Measurements from ENCODE around the gene SDK1.
"Not testable (repeated sequence)": the region's sequence is repeated elsewhere in the genome, so short reads cannot be mapped to it uniquely, and the experiment has no call there.

The SDK1 gene

GRCh38 chr7:3582145-3582544, 281.1 kb downstream of the SDK1 start:
- not testable (repeated sequence) for DNase-seq (ENCODE audit: low spot score)

- no peak for DNase-seq (ENCODE audit: low spot score)
Measured at GRCh38 chr7:3585826-3586225, 284.8 kb downstream of the SDK1 start.

- DNase-seq (ENCODE audit: low spot score) = no peak
Measured at GRCh38 chr7:3588341-3588740, 287.3 kb downstream of the SDK1 start.

GRCh38 chr7:3589752-3590151, 288.7 kb downstream of the SDK1 start:
- DNase-seq (ENCODE audit: low spot score) = no peak

GRCh38 chr7:3591219-3591618, 290.2 kb downstream of the SDK1 start:
- DNase-seq (ENCODE audit: low spot score) = no peak

- DNase-seq (ENCODE audit: low spot score) = no peak
Measured at GRCh38 chr7:3591944-3592343, 290.9 kb downstream of the SDK1 start.

GRCh38 chr7:3592401-3593134, 291.5 kb downstream of the SDK1 start:
- no peak for DNase-seq (ENCODE audit: low spot score)

- DNase-seq (ENCODE audit: low spot score) = no peak
Measured at GRCh38 chr7:3594901-3595300, 293.8 kb downstream of the SDK1 start.

GRCh38 chr7:3598854-3599253, 297.8 kb downstream of the SDK1 start:
- DNase-seq (ENCODE audit: low spot score) = no peak

GRCh38 chr7:3605222-3605621, 304.2 kb downstream of the SDK1 start:
- DNase-seq (ENCODE audit: low spot score) = no peak

- DNase-seq (ENCODE audit: low spot score) = no peak
Measured at GRCh38 chr7:3606436-3606835, 305.4 kb downstream of the SDK1 start.

GRCh38 chr7:3607847-3608246, 306.8 kb downstream of the SDK1 start:
- no peak for DNase-seq (ENCODE audit: low spot score)

GRCh38 chr7:3616306-3616705, 315.3 kb downstream of the SDK1 start:
- no peak for DNase-seq (ENCODE audit: low spot score)

GRCh38 chr7:3630081-3630480, 329.0 kb downstream of the SDK1 start:
- DNase-seq (ENCODE audit: low spot score) = no peak

- DNase-seq (ENCODE audit: low spot score) = no peak
Measured at GRCh38 chr7:3634396-3634795, 333.3 kb downstream of the SDK1 start.

GRCh38 chr7:3636131-3636860, 335.2 kb downstream of the SDK1 start:
- no peak for DNase-seq (ENCODE audit: low spot score)

- DNase-seq (ENCODE audit: low spot score) = no peak
Measured at GRCh38 chr7:3639253-3639652, 338.2 kb downstream of the SDK1 start.

GRCh38 chr7:3641582-3641981, 340.5 kb downstream of the SDK1 start:
- DNase-seq (ENCODE audit: low spot score) = no peak

- DNase-seq (ENCODE audit: low spot score) = no peak
Measured at GRCh38 chr7:3643091-3643490, 342.0 kb downstream of the SDK1 start.

- DNase-seq (ENCODE audit: low spot score) = no peak
Measured at GRCh38 chr7:3648276-3648675, 347.2 kb downstream of the SDK1 start.

GRCh38 chr7:3649250-3649649, 348.2 kb downstream of the SDK1 start:
- no peak for DNase-seq (ENCODE audit: low spot score)

GRCh38 chr7:3649678-3650440, 348.8 kb downstream of the SDK1 start:
- DNase-seq (ENCODE audit: low spot score) = no peak

- no peak for DNase-seq (ENCODE audit: low spot score)
Measured at GRCh38 chr7:3650844-3651243, 349.8 kb downstream of the SDK1 start.
